Naive thymus-derived CD8-positive, alpha-beta T cell (primary cell): ENCODE data around the gene ADH1B. TPM values are rescaled to one million over a fixed set of nuclear protein-coding genes. Genes with fewer than 3 reads are reported as not detected.

Experiments used
- ATAC-seq, 2 donors: fragments of 150-1000 bp; cut with Tn5 transposase in 1 of 2; sonication (Bioruptor Pico), chemical (Tn5 transposase) in 1 of 2; 1 replicate in 1 of 2; 2 replicates in 1 of 2; pipeline ENCODE4 v1.10.0; 2021; ENCODE audit warnings: mild to moderate bottlenecking in 2 of 2, moderate library complexity in 2 of 2
- POLR2A ChIA-PET: fragments of 350-600 bp; sonication (Branson Sonifier 250); formaldehyde crosslinking; loops from one replicate; lab custom pipeline; 2021; ENCODE audit warnings: antibody characterized with exemption; lab: Charles Lee
- DNase-seq, 10 donors: peaks; one replicate each; pipeline versions ENCODE4 v3.0.0 to v3.0.0-alpha.2; 2020 to 2022
- H3K27ac Mint-ChIP-seq, 10 donors: one replicate each; pipeline ENCODE4 v1.8.0; 2020 to 2022; ENCODE audit warnings: mild to moderate bottlenecking in 10 of 10, mixed read lengths in 10 of 10, moderate library complexity in 4 of 10, inconsistent platforms in 1 of 10
- H3K27me3 Mint-ChIP-seq, 5 donors: one replicate each; pipeline ENCODE4 v1.8.0; 2021 to 2022; ENCODE audit warnings: mixed read lengths in 5 of 5
- H3K36me3 Mint-ChIP-seq, 3 donors: one replicate each; pipeline ENCODE4 v1.8.0; 2020 to 2022; ENCODE audit warnings: mixed read lengths in 3 of 3, mild to moderate bottlenecking in 2 of 3, inconsistent platforms in 1 of 3
- H3K4me1 Mint-ChIP-seq, 4 donors: one replicate each; pipeline ENCODE4 v1.8.0; 2021 to 2022; ENCODE audit warnings: mixed read lengths in 4 of 4
- H3K4me3 Mint-ChIP-seq, 10 donors: one replicate each; pipeline ENCODE4 v1.8.0; 2020 to 2022; ENCODE audit warnings: mild to moderate bottlenecking in 10 of 10, mixed read lengths in 10 of 10, moderate library complexity in 6 of 10, inconsistent platforms in 1 of 10
- H3K9me3 Mint-ChIP-seq, 9 donors: one replicate each; pipeline ENCODE4 v1.8.0; 2020 to 2022; ENCODE audit warnings: mixed read lengths in 9 of 9, mild to moderate bottlenecking in 3 of 9, inconsistent platforms in 1 of 9, moderate library complexity in 1 of 9
- polyA plus RNA-seq, 3 donors: library from polyadenylated mRNA; unstranded; fragments of 300-500 nt; fragmentation: Illumina TruSeq; gene quantifications; one replicate each; pipeline ENCODE4 v1.2.3, GENCODE V29; 2021
- total RNA-seq, 8 experiments: library from RNA in 2 of 8; stranded (reverse) in 2 of 8; gene quantifications; one replicate each; pipeline ENCODE4 v1.2.3 and lab custom pipeline; 2021 to 2026

Gene ADH1B
- total and polyA plus RNA-seq, 5 experiments from 2014 or later = not detected

DNA sequence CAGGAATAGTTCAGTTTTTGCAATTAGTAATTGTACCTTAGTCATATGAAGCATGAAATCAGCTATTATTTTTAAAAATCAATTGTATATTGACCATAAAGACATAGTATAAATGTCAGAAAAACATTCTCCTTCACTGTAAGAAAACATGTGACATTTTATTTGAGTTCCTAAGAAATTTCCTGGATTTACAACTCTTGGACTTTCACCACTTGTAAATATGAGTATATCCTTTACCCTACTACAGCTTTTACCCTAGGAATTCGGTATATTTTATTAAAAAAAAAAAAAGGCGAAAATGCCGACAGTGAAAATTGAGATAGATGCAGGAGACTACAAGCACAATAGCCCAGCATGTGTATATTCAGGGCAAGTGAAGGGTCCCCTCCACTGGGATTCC lies 45.3 kb downstream of the ADH1B start:
- POLR2A ChIA-PET = no interaction called here
- H3K27ac Mint-ChIP-seq = no peak overlapping the region
- no peaks in the 10 kb centered on the region for H3K4me1 Mint-ChIP-seq
- H3K4me3 Mint-ChIP-seq = no peak overlapping the region
- H3K9me3 Mint-ChIP-seq = peaks cover 0 to 3% (median 0%) of the 10 kb centered on the region in 9 donors
- DNase-seq = no peak
- ATAC-seq = no peak
- H3K36me3 Mint-ChIP-seq = peaks cover 0 to 5% (median 3%) of the 10 kb centered on the region in 3 donors
- H3K27me3 Mint-ChIP-seq = peaks cover 0 to 9% (median 0%) of the 10 kb centered on the region in 5 donors

DNA sequence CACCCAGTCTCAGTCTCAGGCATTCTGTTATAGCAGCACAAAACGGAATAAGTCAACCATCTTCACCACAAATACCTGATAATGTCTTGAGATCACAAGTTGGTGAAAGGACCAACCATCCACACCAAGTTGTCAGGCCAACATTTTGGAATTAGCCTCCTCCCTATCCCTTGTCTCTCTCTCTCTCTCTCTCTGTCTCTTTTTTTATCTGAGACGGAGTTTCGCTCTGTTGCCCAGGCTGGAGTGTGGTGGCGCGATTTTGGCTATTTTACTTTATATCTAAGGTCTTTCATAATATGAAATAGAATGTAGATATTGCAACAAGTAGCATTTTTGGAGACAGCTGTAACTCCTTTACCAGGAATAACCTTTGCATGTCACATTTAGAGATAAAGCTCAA lies 46.2 kb downstream of the ADH1B start:
- H3K27ac Mint-ChIP-seq = no peak overlapping the region
- no peak overlapping the region for H3K4me3 Mint-ChIP-seq
- H3K36me3 Mint-ChIP-seq = peaks cover 0 to 5% (median 3%) of the 10 kb centered on the region in 3 donors
- no peak for ATAC-seq
- POLR2A ChIA-PET = no interaction called here
- no peaks in the 10 kb centered on the region for H3K4me1 Mint-ChIP-seq
- H3K27me3 Mint-ChIP-seq = peaks cover 0 to 5% (median 0%) of the 10 kb centered on the region in 5 donors
- peaks cover 0 to 3% (median 0%) of the 10 kb centered on the region in 9 donors for H3K9me3 Mint-ChIP-seq
- DNase-seq = no peak

DNA sequence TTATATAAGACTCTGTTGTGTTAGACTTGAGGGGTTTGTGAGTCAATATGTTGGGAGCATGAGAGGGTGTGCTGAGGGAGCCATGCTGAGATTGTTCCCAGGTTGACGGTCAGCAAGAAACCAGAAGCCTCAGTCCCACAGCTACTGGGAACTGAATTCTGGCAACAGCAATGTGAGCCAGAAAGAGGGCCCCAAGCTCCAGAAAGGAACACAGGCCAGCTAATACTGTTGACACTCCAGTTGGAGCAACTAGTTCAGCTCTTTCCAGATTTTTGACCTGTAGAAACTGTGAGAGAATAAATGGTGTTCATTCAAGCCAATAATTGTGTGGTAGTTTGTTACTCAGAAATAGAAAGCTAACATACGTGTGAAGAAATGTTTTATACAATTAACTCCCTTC lies 47.5 kb downstream of the ADH1B start:
- Mint-ChIP-seq H3K9me3 (peaks cover 0 to 3% (median 0%) of the 10 kb centered on the region in 9 donors), H3K27ac (no peak overlapping the region), H3K27me3 (peaks cover 0 to 3% (median 0%) of the 10 kb centered on the region in 5 donors), H3K4me1 (no peaks in the 10 kb centered on the region), H3K36me3 (peaks cover 0 to 6% (median 5%) of the 10 kb centered on the region in 3 donors), H3K4me3 (no peak overlapping the region)
- DNase-seq (no peak), ATAC-seq (no peak)
- POLR2A ChIA-PET = no interaction called here

DNA sequence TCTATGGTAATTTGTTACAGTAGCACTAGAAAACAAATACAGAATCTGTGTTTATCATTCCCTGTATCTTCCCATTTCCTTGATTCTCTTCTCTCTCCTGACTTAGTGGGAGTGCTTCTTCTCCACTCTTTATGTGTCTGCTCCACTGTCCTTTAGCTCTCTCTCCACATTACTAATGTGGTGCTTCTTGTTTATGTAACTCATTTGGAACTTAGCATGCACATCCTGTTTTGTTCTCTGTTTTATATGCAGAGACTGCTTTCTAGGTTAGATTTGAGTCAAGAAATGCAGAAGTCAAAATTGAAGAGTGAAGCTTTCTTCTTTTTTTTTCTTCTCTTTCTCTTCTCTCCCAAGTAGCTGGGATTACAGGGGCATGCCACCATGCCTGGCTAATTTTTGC lies 56.3 kb downstream of the ADH1B start:
- H3K27ac Mint-ChIP-seq = no peak overlapping the region
- H3K4me3 Mint-ChIP-seq = no peak overlapping the region
- peaks cover 3 to 30% (median 18%) of the 10 kb centered on the region in 9 donors for H3K9me3 Mint-ChIP-seq
- peaks cover 0 to 13% (median 4%) of the 10 kb centered on the region in 5 donors for H3K27me3 Mint-ChIP-seq
- POLR2A ChIA-PET = no interaction called here
- DNase-seq (no peak), ATAC-seq (no peak)
- peaks cover 0 to 24% (median 17%) of the 10 kb centered on the region in 3 donors for H3K36me3 Mint-ChIP-seq
- H3K4me1 Mint-ChIP-seq = no peaks in the 10 kb centered on the region

Other genes with a start within 250 kb of the ADH1B start
- gene ADH5, start 232.6 kb downstream of the ADH1B start, total RNA-seq = 10 to 100 TPM; 84.9 to 86.1 TPM
- gene ADH5, start 232.6 kb downstream of the ADH1B start, polyA plus RNA-seq = 100 to 1,000 TPM; 125 to 137 (median 136) TPM
- not detected for gene ADH4, start 177.1 kb downstream of the ADH1B start, total RNA-seq
- gene ADH4, start 177.1 kb downstream of the ADH1B start, polyA plus RNA-seq = not detected
- gene ADH6, start 102.2 kb downstream of the ADH1B start, total RNA-seq = not detected
- not detected for gene ADH6, start 102.2 kb downstream of the ADH1B start, polyA plus RNA-seq
- not detected for gene ADH1A, start 30.4 kb downstream of the ADH1B start, total RNA-seq
- gene ADH1A, start 30.4 kb downstream of the ADH1B start, polyA plus RNA-seq = not detected
- gene ADH1C, start 31.3 kb upstream of the ADH1B start, total RNA-seq = not detected
- not detected for gene ADH1C, start 31.3 kb upstream of the ADH1B start, polyA plus RNA-seq
- not detected for gene ADH7, start 113.9 kb upstream of the ADH1B start, total RNA-seq
- not detected for gene ADH7, start 113.9 kb upstream of the ADH1B start, polyA plus RNA-seq
- gene C4orf17, start 189.6 kb upstream of the ADH1B start, total RNA-seq = not detected
- not detected for gene C4orf17, start 189.6 kb upstream of the ADH1B start, polyA plus RNA-seq
- gene TRMT10A, start 242.6 kb upstream of the ADH1B start, total RNA-seq = 1 to 10 TPM; 5.2 to 8.7 TPM
- gene TRMT10A, start 242.6 kb upstream of the ADH1B start, polyA plus RNA-seq = 1 to 10 TPM; 2.5 to 2.9 (median 2.6) TPM